Measurements from ENCODE around the gene MYO1A.
A peak's percentile ranks its signal among the peaks of the same experiment; 100 is the strongest.
"Not testable (repeated sequence)": the region's sequence is repeated elsewhere in the genome, so short reads cannot be mapped to it uniquely, and the experiment has no call there.

Gene MYO1A

GRCh38 chr12:57046947-57047890 is 2.7 kb downstream of the MYO1A start:
- DNase-seq (ENCODE audit: low read depth in 2 of 2), result peak; percentile 30 to 50

- no peak for DNase-seq (ENCODE audit: low read depth in 2 of 2)
These were observed 3.7 kb downstream of the MYO1A start for GRCh38 chr12:57046086-57046791.

- no peak for DNase-seq (ENCODE audit: low read depth in 2 of 2)
These were observed 5.0 kb downstream of the MYO1A start for GRCh38 chr12:57044889-57045288.

- no peak for DNase-seq (ENCODE audit: low read depth in 2 of 2)
These were observed 5.5 kb downstream of the MYO1A start for GRCh38 chr12:57044468-57044867.

- no peak for DNase-seq (ENCODE audit: low read depth in 2 of 2)
These were observed 7.2 kb downstream of the MYO1A start for GRCh38 chr12:57042695-57043094.

DNA sequence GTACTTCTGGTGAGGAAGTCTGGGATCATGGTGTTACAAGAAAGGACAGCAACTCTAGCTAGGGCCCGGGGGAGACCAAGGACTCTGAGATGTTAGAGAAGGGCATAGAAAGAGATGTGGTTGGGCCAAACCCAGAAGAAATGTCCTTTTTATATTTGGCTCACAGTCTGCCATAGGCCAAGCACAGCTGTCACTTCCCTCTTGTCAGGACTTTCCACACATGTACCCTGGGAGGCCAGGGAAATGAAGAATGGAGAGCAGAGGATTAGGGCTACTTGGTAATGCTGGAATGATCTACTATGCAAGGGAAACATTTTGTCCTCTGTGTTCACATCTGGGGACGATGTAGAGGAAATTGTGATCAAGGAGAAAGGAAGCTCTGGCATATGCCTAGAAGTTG is 9.2 kb downstream of the MYO1A start:
- no peak for DNase-seq (ENCODE audit: low read depth in 2 of 2)

- DNase-seq (ENCODE audit: low read depth in 2 of 2), result no peak
These were observed 9.7 kb downstream of the MYO1A start for GRCh38 chr12:57040211-57040610.

DNA sequence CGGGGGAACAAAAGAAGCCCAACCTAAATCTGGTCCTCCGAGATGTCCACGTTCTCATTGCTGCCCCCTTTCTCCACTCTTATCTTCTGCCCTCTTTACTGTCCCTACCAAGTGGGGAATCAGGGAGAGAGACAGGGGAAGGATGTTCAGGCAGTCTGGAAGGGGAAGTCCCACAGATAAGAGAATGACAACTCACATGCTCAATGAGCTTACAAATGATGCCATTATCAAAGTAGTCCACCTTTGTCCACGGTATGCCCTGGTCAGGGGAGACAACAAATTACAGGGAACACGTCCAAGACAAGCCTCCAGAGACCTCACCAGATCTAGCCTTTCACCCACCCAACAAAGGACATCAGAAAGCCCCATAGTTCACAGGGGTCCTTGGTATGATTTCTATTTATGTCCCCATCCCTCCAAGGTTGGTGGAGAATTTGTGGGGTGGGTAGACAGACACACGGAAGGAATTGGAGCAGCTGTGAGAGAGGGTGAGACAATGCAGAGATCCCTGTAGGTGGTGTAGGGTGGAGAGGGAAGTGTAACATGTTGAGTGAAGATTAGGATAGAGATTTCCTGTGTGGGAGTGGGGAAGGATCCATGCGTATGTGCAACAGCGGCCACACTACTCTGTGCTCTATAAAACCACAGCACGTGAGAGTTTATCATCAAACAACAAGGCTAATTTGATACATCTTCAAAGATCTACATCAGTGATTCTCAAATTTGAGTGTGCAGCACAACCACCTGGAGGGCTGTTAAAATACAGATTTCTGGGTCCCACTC is 10.7 kb downstream of the MYO1A start:
- no peak for DNase-seq (ENCODE audit: low read depth in 2 of 2)

- no peak for DNase-seq (ENCODE audit: low read depth in 2 of 2)
These were observed 12.7 kb downstream of the MYO1A start for GRCh38 chr12:57037264-57037663.

- DNase-seq (ENCODE audit: low read depth in 2 of 2), result no peak
These were observed 16.5 kb downstream of the MYO1A start for GRCh38 chr12:57033431-57033830.

- no peak for DNase-seq (ENCODE audit: low read depth in 2 of 2)
These were observed 18.1 kb downstream of the MYO1A start for GRCh38 chr12:57031789-57032188.

DNA sequence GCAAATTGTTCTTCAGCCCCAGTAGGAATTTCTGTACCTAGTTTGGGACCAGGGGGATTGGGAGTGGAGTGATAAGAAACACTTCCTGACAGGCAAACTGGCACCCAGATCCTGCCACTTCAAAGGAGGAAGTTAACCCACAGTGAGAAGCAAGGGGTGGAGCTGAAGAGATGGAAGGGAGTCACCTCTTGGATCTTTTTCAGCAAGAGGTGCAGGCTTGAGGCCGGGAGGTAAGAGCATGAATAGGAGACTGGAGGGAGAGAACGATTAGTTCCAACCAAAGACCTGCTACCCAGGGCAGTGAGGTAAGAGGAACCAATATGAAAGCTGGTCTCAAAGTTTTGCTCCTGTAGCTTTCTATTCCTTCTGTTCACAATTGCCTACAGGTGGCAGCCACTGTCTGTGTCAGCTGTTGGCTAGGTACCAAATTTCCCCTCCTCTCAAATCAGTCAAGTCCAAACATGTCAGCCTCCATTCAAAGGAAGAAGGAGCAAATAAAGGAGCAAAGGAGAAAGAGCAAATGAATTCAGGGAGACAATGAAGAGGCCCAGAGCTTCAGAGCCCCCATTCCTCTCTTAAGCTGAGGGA is 18.7 kb downstream of the MYO1A start:
- DNase-seq (ENCODE audit: low read depth in 2 of 2), result no peak

- no peak for DNase-seq (ENCODE audit: low read depth in 2 of 2)
These were observed 20.5 kb downstream of the MYO1A start for GRCh38 chr12:57029457-57029856.

- DNase-seq (ENCODE audit: low read depth in 2 of 2), result no peak
These were observed 22.1 kb downstream of the MYO1A start for GRCh38 chr12:57027805-57028153.

- no peak for DNase-seq (ENCODE audit: low read depth in 2 of 2)
These were observed 22.7 kb downstream of the MYO1A start for GRCh38 chr12:57027011-57027804.

GRCh38 chr12:57025196-57025595 is 24.7 kb downstream of the MYO1A start:
- no peak for DNase-seq (ENCODE audit: low read depth in 2 of 2)

DNA sequence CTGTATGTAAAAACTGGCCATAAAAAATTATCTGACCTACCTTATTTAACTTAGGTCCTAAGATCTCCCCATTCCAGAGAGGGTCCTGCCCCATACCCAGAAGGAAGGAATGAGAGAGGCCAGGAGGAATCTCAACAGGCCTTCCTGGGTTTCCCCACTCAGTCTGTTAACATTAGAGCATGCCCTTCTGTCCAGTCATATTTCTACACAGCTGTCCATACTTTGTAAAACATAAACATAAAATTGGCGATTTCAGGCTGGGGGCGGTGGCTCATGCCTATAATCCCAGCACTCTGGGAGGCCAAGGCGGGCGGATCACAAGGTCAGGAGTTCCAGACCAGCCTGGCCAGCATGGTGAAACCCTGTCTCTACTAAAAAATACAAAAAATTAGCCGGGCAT is 27.6 kb downstream of the MYO1A start:
- not testable (repeated sequence) for DNase-seq (ENCODE audit: low read depth in 2 of 2)

- no peak for DNase-seq (ENCODE audit: low read depth in 2 of 2)
These were observed 29.8 kb downstream of the MYO1A start for GRCh38 chr12:57019983-57020719.

DNA sequence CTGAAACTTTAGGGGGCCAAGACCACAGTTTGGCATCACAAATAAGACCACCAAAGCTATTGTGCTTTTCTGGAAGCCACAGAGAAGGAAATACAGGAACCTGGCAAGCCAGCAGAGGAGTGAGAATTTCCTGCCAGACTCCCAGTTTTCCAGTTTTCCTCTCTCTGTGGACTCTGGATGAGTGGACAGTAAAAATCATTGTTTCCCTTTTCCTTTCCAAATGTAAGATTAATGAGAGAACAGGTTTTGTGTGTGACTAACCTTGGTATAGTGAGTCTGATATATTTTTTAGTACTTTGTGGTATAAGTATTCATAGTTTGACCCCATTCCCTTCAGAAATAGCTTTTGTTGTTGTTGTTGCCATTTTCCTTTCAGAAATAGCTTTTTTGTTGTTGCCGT is 31.0 kb downstream of the MYO1A start:
- DNase-seq (ENCODE audit: low read depth in 2 of 2), result no peak

- not testable (repeated sequence) for DNase-seq (ENCODE audit: low read depth in 2 of 2)
These were observed 31.6 kb downstream of the MYO1A start for GRCh38 chr12:57018353-57018752.

Data from stimulated activated CD4-positive, alpha-beta T cell treated with anti-CD3 and anti-CD28 coated beads, Interleukin-4, amount 100 ng/mL, for 48 hours (primary cell).